Ureter (tissue), 1 donor: ENCODE data around the gene GABRQ. TPM values are rescaled to one million over a fixed set of nuclear protein-coding genes. Genes with fewer than 3 reads are reported as not detected.
"Not testable (repeated sequence)": the region's sequence is repeated elsewhere in the genome, so short reads cannot be mapped to it uniquely, and the experiment has no call there.

Source experiments
- DNase-seq: peaks from one replicate; pipeline ENCODE4 v3.0.0-alpha.2; 2020; ENCODE audit warnings: low spot score
- total RNA-seq: library from RNA; stranded (reverse); gene quantifications from one replicate; pipeline ENCODE4 v1.2.4, GENCODE V29; 2023
- donor health status: DM: yes; HTN: yes; CAD: no.

Gene GABRQ
- total RNA-seq, 1 donor from 2014 or later: 0.26 TPM

- DNase-seq: no peak
These were observed 20.6 kb downstream of the GABRQ start for GRCh38 chrX:152658302-152658701.

- DNase-seq: no peak
These were observed 25.4 kb downstream of the GABRQ start for GRCh38 chrX:152663086-152663485.

DNA sequence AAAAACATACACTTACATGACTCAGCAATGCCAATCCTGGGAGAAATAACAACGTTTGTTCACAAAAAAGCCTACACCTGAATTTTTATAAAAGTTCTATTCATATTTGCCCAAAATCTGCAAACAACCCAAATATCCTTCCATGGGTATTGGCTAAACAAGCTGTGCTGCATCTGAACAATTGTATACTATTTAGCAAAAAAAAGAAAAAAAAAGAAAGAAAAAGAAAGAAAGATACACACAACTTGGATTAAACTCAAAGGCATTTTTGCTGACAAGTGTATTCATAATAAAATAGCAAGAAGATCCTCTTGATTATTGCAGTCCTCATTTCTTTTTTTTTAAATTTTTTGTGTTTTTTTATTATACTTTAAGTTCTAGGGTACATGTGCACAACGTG lies 36.4 kb downstream of the GABRQ start:
- no peak for DNase-seq

DNA sequence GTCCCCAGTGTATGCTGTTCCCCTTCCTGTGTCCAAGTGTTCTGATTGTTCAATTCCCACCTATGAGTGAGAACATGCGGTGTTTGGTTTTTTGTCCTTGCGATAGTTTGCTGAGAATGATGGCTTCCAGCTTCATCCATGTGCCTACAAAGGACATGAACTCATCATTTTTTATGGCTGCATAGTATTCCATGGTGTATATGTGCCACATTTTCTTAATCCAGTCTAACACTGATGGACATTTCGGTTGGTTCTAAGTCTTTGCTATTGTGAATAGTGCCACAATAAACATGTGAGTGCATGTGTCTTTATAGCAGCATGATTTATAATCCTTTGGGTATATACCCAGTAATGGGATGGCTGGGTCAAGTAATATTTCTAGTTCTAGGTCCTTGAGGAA lies 37.0 kb downstream of the GABRQ start:
- not testable (repeated sequence) for DNase-seq

- DNase-seq: not testable (repeated sequence)
These were observed 43.3 kb downstream of the GABRQ start for GRCh38 chrX:152681012-152681411.

GRCh38 chrX:152697952-152698931 lies 60.5 kb downstream of the GABRQ start, which contains the start of gene MAGEA3:
Gene MAGEA3, plus strand, starts transcription at chrX:152698794. Its CDS starts 2,039 bp downstream, at chrX:152700833.
- not testable (repeated sequence) for DNase-seq

- not testable (repeated sequence) for DNase-seq
These were observed 62.7 kb downstream of the GABRQ start for GRCh38 chrX:152700390-152700789.

- DNase-seq: not testable (repeated sequence)
These were observed 68.8 kb downstream of the GABRQ start for GRCh38 chrX:152706500-152706899.

Other genes starting within 250 kb of the GABRQ start
- 2.1 TPM for gene GABRA3, start 186.6 kb upstream of the GABRQ start, total RNA-seq
- not detected for gene MAGEA3, start 60.9 kb downstream of the GABRQ start, total RNA-seq
- gene CSAG2, start 71.4 kb downstream of the GABRQ start, total RNA-seq: not detected
- gene MAGEA2B, start 76.7 kb downstream of the GABRQ start, total RNA-seq: not detected
- gene CSAG1, start 95.8 kb downstream of the GABRQ start, total RNA-seq: not detected
- gene MAGEA12, start 95.9 kb downstream of the GABRQ start, total RNA-seq: not detected
- not detected for gene MAGEA2, start 115.9 kb downstream of the GABRQ start, total RNA-seq
- not detected for gene CSAG3, start 121.3 kb downstream of the GABRQ start, total RNA-seq
- not detected for gene MAGEA6, start 131.8 kb downstream of the GABRQ start, total RNA-seq
- gene CETN2, start 192.9 kb downstream of the GABRQ start, total RNA-seq: 47.1 TPM
- 25.1 TPM for gene NSDHL, start 193.2 kb downstream of the GABRQ start, total RNA-seq